Endothelial cell of umbilical vein (primary cell): ENCODE measurements around the gene FGF10. TPM values are rescaled to one million over a fixed set of nuclear protein-coding genes. Genes with fewer than 3 reads are reported as not detected.

ENCODE experiments used
- BruUV-seq: library from RNA; stranded (reverse); fragments of 400-500 nt; replicated peaks from 2 replicates; lab custom pipeline; 2021; lab: Mats Ljungman, UMichigan
- CTCF ChIA-PET: fragments of 300-600, 350-600 bp; sonication (Branson Sonifier 250); formaldehyde crosslinking; loops from one replicate; lab custom pipeline; 2021; ENCODE audit warnings: antibody characterized with exemption, inconsistent platforms; lab: Charles Lee
- POLR2A ChIA-PET: fragments of 300-600, 350-600 bp; sonication (Branson Sonifier 250); formaldehyde crosslinking; loops from one replicate; lab custom pipeline; 2021; ENCODE audit warnings: antibody characterized with exemption, inconsistent platforms; lab: Charles Lee
- DNase-seq: peaks from one replicate; pipeline ENCODE4 v3.0.0-alpha.2; 2011; ENCODE audit warnings: low read depth, low spot score
- FAIRE-seq: peaks from 2 replicates; lab custom pipeline; 2011; peaks lifted over from hg19 to GRCh38; lab: Jason Lieb, UNC
- H2AFZ ChIP-seq: 2 replicates; pipeline ENCODE4 v1.6.0; 2012; ENCODE audit warnings: low read depth, low read length, control low read depth, inconsistent platforms
- H3K27ac ChIP-seq: 2 replicates; pipeline ENCODE4 v1.5.1; 2011; ENCODE audit warnings: low read depth, mild to moderate bottlenecking, control low read depth, low read length, moderate library complexity; ENCODE audit not compliant: insufficient read depth
- H3K27me3 ChIP-seq, 2 experiments: 2 replicates each; pipeline versions ENCODE4 v1.6.0 to v1.6.1; 2011; ENCODE audit warnings: low read length in 2 of 2, mixed read lengths in 1 of 2; ENCODE audit not compliant: control insufficient read depth in 2 of 2, insufficient read depth in 2 of 2
- H3K36me3 ChIP-seq, 2 experiments: 2 replicates in 1 of 2; 3 replicates in 1 of 2; pipeline ENCODE4 v1.5.1; 2011; ENCODE audit warnings: low read length in 2 of 2, mild to moderate bottlenecking in 1 of 2, moderate library complexity in 1 of 2; ENCODE audit not compliant: control insufficient read depth in 2 of 2, insufficient read depth in 2 of 2; ENCODE audit errors: extremely low read depth in 1 of 2
- H3K4me1 ChIP-seq: 3 replicates; pipeline ENCODE4 v1.5.1; 2011; ENCODE audit warnings: mild to moderate bottlenecking, low read length; ENCODE audit not compliant: control insufficient read depth, insufficient read depth; ENCODE audit errors: extremely low read depth
- H3K4me2 ChIP-seq: 2 replicates; pipeline ENCODE4 v1.6.1; 2011; ENCODE audit warnings: low read length, control low read depth, mixed read lengths; ENCODE audit not compliant: insufficient read depth
- H3K4me3 ChIP-seq, 3 experiments: fragments of 200-600 bp in 1 of 3; sonication (generic), shearing (Covaris generic) in 1 of 3; replicated peaks in 1 of 3; 2 replicates each; pipeline ENCODE4 v1.5.1; 2011 to 2016; ENCODE audit warnings: control low read depth in 3 of 3, low read length in 3 of 3, mild to moderate bottlenecking in 2 of 3, inconsistent platforms in 1 of 3, low read depth in 1 of 3, moderate library complexity in 1 of 3; ENCODE audit not compliant: insufficient read depth in 1 of 3
- H3K79me2 ChIP-seq: 2 replicates; pipeline ENCODE4 v1.6.0; 2012; ENCODE audit warnings: low read length, inconsistent platforms; ENCODE audit not compliant: control insufficient read depth, insufficient read depth
- H3K9ac ChIP-seq: replicated peaks from 2 replicates; pipeline ENCODE3; 2011; ENCODE audit warnings: low read length, control low read depth; ENCODE audit not compliant: insufficient read depth; ENCODE audit errors: extremely low read depth
- H3K9me1 ChIP-seq: replicated peaks from 3 replicates; pipeline ENCODE4 v1.6.0; 2011; ENCODE audit warnings: mild to moderate bottlenecking, low read length; ENCODE audit not compliant: control insufficient read depth, insufficient read depth; ENCODE audit errors: extremely low read depth
- H3K9me3 ChIP-seq: replicated peaks from 2 replicates; pipeline ENCODE4 v1.5.1; 2012; ENCODE audit warnings: low read length, inconsistent platforms; ENCODE audit not compliant: control insufficient read depth, insufficient read depth
- H4K20me1 ChIP-seq: replicated peaks from 2 replicates; pipeline ENCODE3; 2011; ENCODE audit warnings: mild to moderate bottlenecking, low read length; ENCODE audit not compliant: control insufficient read depth, insufficient read depth; ENCODE audit errors: extremely low read depth
- CTCF ChIP-seq, 2 donors: IDR thresholded peaks; 1 replicate in 1 of 2; 2 replicates in 1 of 2; pipeline ENCODE4 v1.5.1; 2011; ENCODE audit warnings: low read length in 2 of 2, mild to moderate bottlenecking in 2 of 2, moderate library complexity in 2 of 2, control low read depth in 1 of 2, inconsistent platforms in 1 of 2, low read depth in 1 of 2; ENCODE audit not compliant: insufficient read depth in 1 of 2; ENCODE audit errors: extremely low read depth in 1 of 2
- EZH2 ChIP-seq: IDR thresholded peaks from 2 replicates; pipeline ENCODE4 v1.6.1; 2012; ENCODE audit warnings: borderline replicate concordance, low read depth, mild to moderate bottlenecking, moderate library complexity, low read length, inconsistent platforms; ENCODE audit not compliant: severe bottlenecking
- FOS ChIP-seq: IDR thresholded peaks from 2 replicates; pipeline ENCODE4 v1.6.1; 2011; ENCODE audit warnings: mild to moderate bottlenecking, low read length, moderate library complexity, borderline replicate concordance; ENCODE audit not compliant: insufficient read depth
- GATA2 ChIP-seq: IDR thresholded peaks from 2 replicates; pipeline ENCODE4 v1.7.0; 2011; ENCODE audit warnings: low read depth, mild to moderate bottlenecking, moderate library complexity, mixed read lengths, low read length; ENCODE audit not compliant: insufficient read length, insufficient read depth
- JUN ChIP-seq: IDR thresholded peaks from 2 replicates; pipeline ENCODE4 v1.6.1; 2011; ENCODE audit warnings: borderline replicate concordance, low read depth; ENCODE audit not compliant: insufficient read length, insufficient read depth
- MYC ChIP-seq: IDR thresholded peaks from one replicate; pipeline ENCODE4 v1.6.1; 2011; ENCODE audit warnings: mild to moderate bottlenecking, low read depth, low read length
- POLR2A ChIP-seq: IDR thresholded peaks from 2 replicates; pipeline ENCODE4 v1.6.1; 2012; ENCODE audit warnings: low read depth, mild to moderate bottlenecking, control low read depth, low read length
- POLR2AphosphoS5 ChIP-seq: IDR thresholded peaks from 2 replicates; pipeline ENCODE4 v1.6.1; 2012; ENCODE audit warnings: low read depth, mild to moderate bottlenecking, control low read depth, low read length, moderate library complexity; ENCODE audit not compliant: insufficient read depth
- dilution Hi-C: fragments of 300-500 bp; cut with MboI; formaldehyde crosslinking; loops from one replicate; pipeline ENCODE4 v1.15.0; 2019; ENCODE audit warnings: low sequenced_read_pairs; ENCODE audit not compliant: extremely low pct_ligation_motif_present
- intact Hi-C: fragments of 100-400 bp; cut with micrococcal nuclease; formaldehyde crosslinking; loops from one replicate; pipeline ENCODE4 v1.10.0; 2022
- polyA plus RNA-seq, 4 experiments: library from polyadenylated mRNA; depleted of rRNA in 3 of 4; stranded (reverse) in 3 of 4; unstranded in 1 of 4; fragments of >200 nt; gene quantifications; 2 replicates each; pipeline versions ENCODE4 v1.2.1 to v1.2.3, GENCODE V29; 2011 to 2012; ENCODE audit warnings: missing spikeins in 1 of 4
- total RNA-seq: library from RNA; stranded (reverse); gene quantifications from 2 replicates; pipeline ENCODE4 v1.2.3, GENCODE V29; 2021
- TF ChIP-seq, protein P1 (sequence below): IDR thresholded peaks from 2 replicates; pipeline ENCODE4 v1.6.1; 2011; ENCODE audit not compliant: insufficient read depth, insufficient read length

The FGF10 gene
- total and polyA plus RNA-seq, 2 donors (not counting 3 experiments of a cell fraction or from before 2014, with no cell fraction given): not detected

GRCh38 chr5:44365345-44365744, 23.9 kb downstream of the FGF10 start:
- DNase-seq: no peak
- Histone ChIP-seq H4K20me1 (no peaks in the 10 kb centered on the region), H2AFZ (no peak overlapping the region), H3K4me3 (no peak overlapping the region), H3K27ac (no peak overlapping the region), H3K4me1 (no peaks in the 10 kb centered on the region), H3K9ac (no peak overlapping the region), H3K4me2 (no peak overlapping the region), H3K36me3 (no peaks in the 10 kb centered on the region), H3K79me2 (no peaks in the 10 kb centered on the region), H3K9me1 (no peaks in the 10 kb centered on the region), H3K9me3 (no peaks in the 10 kb centered on the region), H3K27me3 (no peaks in the 10 kb centered on the region)
- CTCF ChIA-PET: interaction anchor here (1.5 kb wide), 1 partner anchor 33 kb away, joined by 3 read pairs; no protein-coding TSS in a partner anchor
- POLR2A ChIA-PET: no interaction called here
- FAIRE-seq: no peak
- TF ChIP-seq POLR2AphosphoS5: no peak
- no peak for TF ChIP-seq FOS
- no peak for TF ChIP-seq POLR2A
- no peak for TF ChIP-seq CTCF (IDR thresholded peaks at IDR 0.05; ENCODE audit: extremely low read depth in 1 of 2, insufficient read depth in 1 of 2, low read depth in 1 of 2, low read length in 2 of 2)
- TF ChIP-seq EZH2: no peak
- no peak for TF ChIP-seq GATA2
- TF ChIP-seq MYC: no peak
- TF ChIP-seq JUN: no peak
- TF ChIP-seq, protein P1, sequence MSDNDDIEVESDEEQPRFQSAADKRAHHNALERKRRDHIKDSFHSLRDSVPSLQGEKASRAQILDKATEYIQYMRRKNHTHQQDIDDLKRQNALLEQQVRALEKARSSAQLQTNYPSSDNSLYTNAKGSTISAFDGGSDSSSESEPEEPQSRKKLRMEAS: no peak
- dilution Hi-C loops: no loop called here
- no TSS peak for BruUV-seq
- intact Hi-C loops: no loop called here
